Calu3 (cell line): ENCODE results near the gene GALNTL6. TPM values are rescaled to one million over a fixed set of nuclear protein-coding genes. Genes with fewer than 3 reads are reported as not detected.
"Not testable (repeated sequence)": the region's sequence is repeated elsewhere in the genome, so short reads cannot be mapped to it uniquely, and the experiment has no call there.

Experiments used
- BruUV-seq: library from RNA; stranded (reverse); fragments of 400-500 nt; replicated peaks from 2 replicates; lab custom pipeline; 2021; lab: Mats Ljungman, UMichigan
- CTCF ChIA-PET: fragments of 300-600 bp; sonication (Branson Sonifier 250); formaldehyde crosslinking; loops from one replicate; lab custom pipeline; 2022; ENCODE audit warnings: antibody characterized with exemption; lab: Charles Lee
- DNase-seq: peaks from one replicate; pipeline ENCODE4 v3.0.0; 2022
- H3K27ac Mint-ChIP-seq: one replicate; pipeline ENCODE4 v1.8.0; 2022; ENCODE audit warnings: mixed read lengths; ENCODE audit not compliant: unreplicated experiment
- H3K27me3 Mint-ChIP-seq: one replicate; pipeline ENCODE4 v1.8.0; 2022; ENCODE audit warnings: mixed read lengths; ENCODE audit not compliant: unreplicated experiment
- H3K36me3 Mint-ChIP-seq: one replicate; pipeline ENCODE4 v1.8.0; 2022; ENCODE audit warnings: mild to moderate bottlenecking, moderate library complexity, mixed read lengths; ENCODE audit not compliant: insufficient read depth, unreplicated experiment
- H3K4me1 Mint-ChIP-seq: one replicate; pipeline ENCODE4 v1.8.0; 2022; ENCODE audit warnings: mild to moderate bottlenecking, low read depth, mixed read lengths; ENCODE audit not compliant: unreplicated experiment
- H3K4me3 Mint-ChIP-seq: one replicate; pipeline ENCODE4 v1.8.0; 2022; ENCODE audit warnings: mild to moderate bottlenecking, low read depth, moderate library complexity, mixed read lengths; ENCODE audit not compliant: unreplicated experiment
- H3K9me3 Mint-ChIP-seq: one replicate; pipeline ENCODE4 v1.8.0; 2022; ENCODE audit warnings: low read depth, mixed read lengths; ENCODE audit not compliant: unreplicated experiment
- CTCF ChIP-seq: fragments of 200-600 bp; IDR thresholded peaks from one replicate; pipeline ENCODE4 v1.8.0; 2022; ENCODE audit warnings: antibody characterized with exemption; ENCODE audit not compliant: unreplicated experiment
- intact Hi-C: fragments of 100-400 bp; cut with micrococcal nuclease; formaldehyde crosslinking; loops from one replicate; pipeline ENCODE4 v1.10.0; 2022; ENCODE audit not compliant: unreplicated experiment
- total RNA-seq: library from RNA; stranded (reverse); gene quantifications from 2 replicates; pipeline ENCODE4 v1.2.3, GENCODE V29; 2022

GALNTL6 gene
- total RNA-seq, 1 experiment from 2014 or later, result not detected

- intact Hi-C loops, result no loop called here
- Mint-ChIP-seq H3K27ac (no peak overlapping the region), H3K9me3 (no peaks in the 10 kb centered on the region), H3K4me3 (no peak overlapping the region), H3K27me3 (peaks cover 10% of the 10 kb centered on the region), H3K4me1 (no peaks in the 10 kb centered on the region), H3K36me3 (peaks cover 5% of the 10 kb centered on the region)
- CTCF ChIA-PET, result interaction anchor here (0.6 kb wide), 1 partner anchor 273 kb away, joined by 5 read pairs; no protein-coding TSS in a partner anchor
- DNase-seq, result no peak
- TF ChIP-seq CTCF, result no peak
- BruUV-seq, result no TSS peak
Observed at GRCh38 chr4:173018446-173018845, 1205.2 kb downstream of the GALNTL6 start.

- CTCF ChIA-PET, result no interaction called here
Observed at GRCh38 chr4:173019664-173020063, 1206.5 kb downstream of the GALNTL6 start.

GRCh38 chr4:173021746-173022573 lies 1208.8 kb downstream of the GALNTL6 start:
- H3K4me3 Mint-ChIP-seq, H3K9me3 Mint-ChIP-seq, BruUV-seq, H3K27ac Mint-ChIP-seq, intact Hi-C loops, H3K27me3 Mint-ChIP-seq, H3K36me3 Mint-ChIP-seq, H3K4me1 Mint-ChIP-seq, DNase-seq: not testable (repeated sequence)
- CTCF ChIA-PET, result interaction anchor here (0.7 to 1.3 kb wide), 2 partner anchors 57 to 236 kb away, joined by 5 to 6 read pairs; no protein-coding TSS in a partner anchor

More at GRCh38 chr4:173019664-173020063, 1206.5 kb downstream of the GALNTL6 start:
- BruUV-seq, result no TSS peak
- peaks cover 10% of the 10 kb centered on the region for H3K27me3 Mint-ChIP-seq
- H3K27ac Mint-ChIP-seq, result no peak overlapping the region
- H3K9me3 Mint-ChIP-seq, result no peaks in the 10 kb centered on the region
- DNase-seq, result no peak
- no peak overlapping the region for H3K4me3 Mint-ChIP-seq
- intact Hi-C loops, result no loop called here
- peaks cover 5% of the 10 kb centered on the region for H3K36me3 Mint-ChIP-seq
- H3K4me1 Mint-ChIP-seq, result no peaks in the 10 kb centered on the region
- no peak for TF ChIP-seq CTCF

- peaks cover 19% of the 10 kb centered on the region for H3K4me1 Mint-ChIP-seq
- no peak overlapping the region for H3K27ac Mint-ChIP-seq
- no peak overlapping the region for H3K4me3 Mint-ChIP-seq
- no peaks in the 10 kb centered on the region for H3K36me3 Mint-ChIP-seq
- no TSS peak for BruUV-seq
- CTCF ChIA-PET, result interaction anchor here (1.3 to 2.3 kb wide), 3 partner anchors 11 to 277 kb away, joined by 3 to 11 read pairs (median 5); partner anchors contain the start of gene GALNT7
- no peak for DNase-seq
- no peak for TF ChIP-seq CTCF
- H3K9me3 Mint-ChIP-seq, result no peaks in the 10 kb centered on the region
- intact Hi-C loops, result no loop called here
- peaks cover 10% of the 10 kb centered on the region for H3K27me3 Mint-ChIP-seq
Observed at GRCh38 chr4:173024203-173024602, 1211.0 kb downstream of the GALNTL6 start.
